ENCODE measurements around the gene MAN1B1.

DNA sequence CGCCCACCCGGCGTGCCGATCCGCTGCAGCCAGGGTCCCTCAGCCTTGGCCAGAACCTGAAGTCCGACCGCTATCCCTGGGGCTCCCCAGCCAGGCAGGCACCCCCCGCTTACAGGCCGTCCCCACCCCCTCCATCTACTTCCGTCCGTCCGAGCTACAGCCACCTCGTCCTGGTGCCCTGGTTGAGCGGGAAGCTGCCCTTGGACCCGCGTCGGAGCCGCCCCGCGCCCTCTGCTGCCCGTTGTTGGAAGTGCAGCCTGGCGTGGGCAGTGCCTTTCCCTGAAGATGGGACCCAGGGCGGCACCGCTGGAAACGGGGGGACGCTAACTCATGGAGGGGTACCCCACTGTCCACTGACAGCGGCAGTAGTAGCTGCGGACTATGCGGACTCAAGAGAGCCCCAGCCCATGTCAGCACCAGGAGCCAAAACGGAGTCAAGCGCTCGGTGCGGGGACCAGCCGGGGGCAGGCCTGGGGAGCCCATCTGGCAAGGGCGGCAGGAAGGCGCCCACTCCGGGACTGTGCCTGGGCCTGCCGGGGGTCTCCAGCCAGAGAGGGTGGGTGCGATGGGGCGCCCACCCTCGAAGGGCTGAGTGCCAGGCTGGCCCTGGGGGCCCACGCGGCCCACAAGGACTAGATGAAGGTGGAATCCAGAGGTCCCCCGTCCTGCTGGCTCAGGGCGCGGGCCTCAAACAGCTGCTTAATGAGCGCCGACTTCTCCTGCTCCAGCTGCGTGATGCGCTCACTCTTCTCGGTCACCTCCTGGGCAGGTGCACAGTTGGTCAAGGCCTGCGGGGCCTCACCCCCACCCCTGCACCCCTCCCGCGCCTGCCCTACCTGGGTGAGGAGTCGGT lies 22.5 kb upstream of the MAN1B1 start:
- TF ChIP-seq POLR2A (IDR thresholded peaks at IDR 0.05) = no peak
- TF ChIP-seq, protein P1, sequence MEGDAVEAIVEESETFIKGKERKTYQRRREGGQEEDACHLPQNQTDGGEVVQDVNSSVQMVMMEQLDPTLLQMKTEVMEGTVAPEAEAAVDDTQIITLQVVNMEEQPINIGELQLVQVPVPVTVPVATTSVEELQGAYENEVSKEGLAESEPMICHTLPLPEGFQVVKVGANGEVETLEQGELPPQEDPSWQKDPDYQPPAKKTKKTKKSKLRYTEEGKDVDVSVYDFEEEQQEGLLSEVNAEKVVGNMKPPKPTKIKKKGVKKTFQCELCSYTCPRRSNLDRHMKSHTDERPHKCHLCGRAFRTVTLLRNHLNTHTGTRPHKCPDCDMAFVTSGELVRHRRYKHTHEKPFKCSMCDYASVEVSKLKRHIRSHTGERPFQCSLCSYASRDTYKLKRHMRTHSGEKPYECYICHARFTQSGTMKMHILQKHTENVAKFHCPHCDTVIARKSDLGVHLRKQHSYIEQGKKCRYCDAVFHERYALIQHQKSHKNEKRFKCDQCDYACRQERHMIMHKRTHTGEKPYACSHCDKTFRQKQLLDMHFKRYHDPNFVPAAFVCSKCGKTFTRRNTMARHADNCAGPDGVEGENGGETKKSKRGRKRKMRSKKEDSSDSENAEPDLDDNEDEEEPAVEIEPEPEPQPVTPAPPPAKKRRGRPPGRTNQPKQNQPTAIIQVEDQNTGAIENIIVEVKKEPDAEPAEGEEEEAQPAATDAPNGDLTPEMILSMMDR (IDR thresholded peaks at IDR 0.05) = peak; percentile 84 to 99
